ENCODE data around the gene ZNF710. TPM values are rescaled to one million over a fixed set of nuclear protein-coding genes. Genes with fewer than 3 reads are reported as not detected.

The ZNF710 gene
- total RNA-seq, 4 donors from 2014 or later, result 6.6 to 13.8 (median 10.1) TPM

DNA sequence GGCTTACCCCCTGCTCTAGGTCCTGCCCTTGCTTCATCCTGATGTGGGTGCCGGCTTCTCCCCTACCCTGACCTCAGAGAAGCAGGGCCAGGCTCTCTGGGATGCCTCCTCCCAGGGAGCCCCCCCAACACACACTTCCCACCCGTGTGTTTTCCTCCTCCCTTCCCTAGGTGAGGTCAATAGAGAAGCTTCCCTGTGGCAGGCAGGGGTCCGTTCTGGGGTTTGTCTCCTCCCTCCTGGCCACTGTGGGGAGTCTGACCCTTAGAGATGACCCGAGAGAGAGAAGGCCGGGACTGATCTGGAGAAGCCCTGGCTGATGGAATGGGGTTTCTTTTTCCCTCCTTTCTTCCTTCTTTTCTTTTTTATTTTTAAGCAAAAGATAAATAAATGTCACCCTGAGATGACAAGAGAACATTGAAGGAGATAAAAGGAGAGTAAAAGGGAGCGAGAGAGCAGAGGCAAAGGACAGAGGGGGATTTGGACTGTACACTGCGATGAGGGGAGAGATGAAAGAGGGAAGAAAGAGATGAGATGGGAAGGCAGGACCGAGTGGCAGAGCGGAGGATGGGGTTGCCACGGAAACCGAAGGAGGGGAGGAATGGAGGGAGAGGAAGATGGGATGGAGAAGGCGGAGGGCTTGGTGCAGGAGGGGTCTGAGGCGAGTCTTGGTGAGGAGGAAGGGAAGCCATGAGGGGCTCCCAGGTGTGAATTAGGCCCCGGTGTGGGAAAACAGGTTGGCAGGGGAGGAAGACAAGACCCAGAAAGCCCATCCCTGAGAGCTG is 52.8 kb downstream of the ZNF710 start:
- Histone ChIP-seq H3K27ac (replicated peaks in 1 of 4) (no peak overlapping the region), H3K4me3 (no peak overlapping the region), H3K9me3 (no peaks in the 10 kb centered on the region), H3K4me1 (peaks cover under 1 to 20% (median 9%) of the 10 kb centered on the region in 4 donors), H3K27me3 (no peaks in the 10 kb centered on the region), H3K36me3 (no peaks in the 10 kb centered on the region)
- intact Hi-C loops (cut with DNase I), result no loop called here
- no peak for DNase-seq (ENCODE audit: extremely low spot score)
- WGBS, result 79% methylated on average over 14 of the region's 14 CpGs
- no peak for TF ChIP-seq POLR2A (IDR thresholded peaks at IDR 0.05; ENCODE audit: low read depth)
- TF ChIP-seq EP300 (IDR thresholded peaks at IDR 0.05), result no peak
- no peak for TF ChIP-seq POLR2AphosphoS5 (IDR thresholded peaks at IDR 0.05)
- TF ChIP-seq, protein P1, sequence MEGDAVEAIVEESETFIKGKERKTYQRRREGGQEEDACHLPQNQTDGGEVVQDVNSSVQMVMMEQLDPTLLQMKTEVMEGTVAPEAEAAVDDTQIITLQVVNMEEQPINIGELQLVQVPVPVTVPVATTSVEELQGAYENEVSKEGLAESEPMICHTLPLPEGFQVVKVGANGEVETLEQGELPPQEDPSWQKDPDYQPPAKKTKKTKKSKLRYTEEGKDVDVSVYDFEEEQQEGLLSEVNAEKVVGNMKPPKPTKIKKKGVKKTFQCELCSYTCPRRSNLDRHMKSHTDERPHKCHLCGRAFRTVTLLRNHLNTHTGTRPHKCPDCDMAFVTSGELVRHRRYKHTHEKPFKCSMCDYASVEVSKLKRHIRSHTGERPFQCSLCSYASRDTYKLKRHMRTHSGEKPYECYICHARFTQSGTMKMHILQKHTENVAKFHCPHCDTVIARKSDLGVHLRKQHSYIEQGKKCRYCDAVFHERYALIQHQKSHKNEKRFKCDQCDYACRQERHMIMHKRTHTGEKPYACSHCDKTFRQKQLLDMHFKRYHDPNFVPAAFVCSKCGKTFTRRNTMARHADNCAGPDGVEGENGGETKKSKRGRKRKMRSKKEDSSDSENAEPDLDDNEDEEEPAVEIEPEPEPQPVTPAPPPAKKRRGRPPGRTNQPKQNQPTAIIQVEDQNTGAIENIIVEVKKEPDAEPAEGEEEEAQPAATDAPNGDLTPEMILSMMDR (IDR thresholded peaks at IDR 0.05), result no peak

DNA sequence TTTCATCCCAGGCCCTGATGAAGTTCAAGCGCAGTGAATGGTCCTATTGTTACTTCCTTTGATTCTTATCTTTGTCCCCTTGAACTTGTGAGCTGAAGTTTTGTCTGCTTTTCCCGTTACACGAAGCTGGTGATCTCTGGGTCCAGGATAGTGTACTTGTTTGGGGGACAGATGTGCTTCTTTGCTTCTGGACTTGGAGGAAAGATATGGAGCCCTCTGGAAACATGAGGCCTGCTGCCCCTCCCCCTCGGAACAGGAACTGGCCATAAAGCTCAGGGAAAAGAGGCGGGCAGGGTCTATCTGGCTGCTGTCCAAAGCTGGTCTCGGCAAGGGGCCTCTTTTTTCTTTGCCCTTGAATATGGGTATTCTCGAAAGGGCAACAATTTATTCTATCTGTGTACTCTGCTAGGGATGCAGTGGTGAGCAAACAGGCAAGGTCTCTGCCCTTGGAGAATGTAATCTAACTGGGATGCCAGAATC is 53.5 kb downstream of the ZNF710 start:
- Histone ChIP-seq H3K27me3 (no peaks in the 10 kb centered on the region), H3K9me3 (no peaks in the 10 kb centered on the region), H3K4me3 (no peak overlapping the region), H3K27ac (replicated peaks in 1 of 4) (no peak overlapping the region), H3K36me3 (no peaks in the 10 kb centered on the region), H3K4me1 (peaks cover 8 to 27% (median 15%) of the 10 kb centered on the region in 4 donors)
- 60% methylated on average over 7 of the region's 7 CpGs for WGBS
- intact Hi-C loops (cut with DNase I), result no loop called here
- no peak for TF ChIP-seq POLR2AphosphoS5 (IDR thresholded peaks at IDR 0.05)
- TF ChIP-seq EP300 (IDR thresholded peaks at IDR 0.05), result no peak
- TF ChIP-seq POLR2A (IDR thresholded peaks at IDR 0.05; ENCODE audit: low read depth), result no peak
- TF ChIP-seq, protein P1 (IDR thresholded peaks at IDR 0.05), result no peak
- DNase-seq (ENCODE audit: extremely low spot score), result no peak

DNA sequence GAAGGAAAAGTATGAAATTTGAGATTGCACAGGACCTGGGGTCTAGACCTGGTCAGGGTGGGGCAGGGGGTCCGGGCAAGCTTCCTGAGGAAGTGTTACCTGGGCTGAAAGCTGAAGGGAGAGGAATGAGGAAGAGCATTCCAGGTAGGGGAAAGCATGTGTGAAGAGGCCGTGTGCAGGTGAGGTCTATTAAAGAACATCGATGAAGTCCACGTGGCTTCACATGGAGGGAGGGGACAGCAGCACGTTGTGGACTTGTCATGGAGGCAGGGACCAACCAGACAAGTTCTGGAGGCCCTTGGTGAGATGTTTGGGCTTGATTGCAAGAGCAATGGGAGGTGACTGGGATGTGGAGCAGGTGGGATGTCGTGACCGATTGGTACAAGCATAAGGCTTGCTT is 54.1 kb downstream of the ZNF710 start:
- Histone ChIP-seq H3K27ac (replicated peaks in 1 of 4) (no peak overlapping the region), H3K4me3 (no peak overlapping the region), H3K27me3 (no peaks in the 10 kb centered on the region), H3K4me1 (peaks cover 12 to 30% (median 17%) of the 10 kb centered on the region in 4 donors), H3K9me3 (no peaks in the 10 kb centered on the region), H3K36me3 (no peaks in the 10 kb centered on the region)
- DNase-seq (ENCODE audit: extremely low spot score), result no peak
- TF ChIP-seq, protein P1 (IDR thresholded peaks at IDR 0.05), result no peak
- TF ChIP-seq POLR2A (IDR thresholded peaks at IDR 0.05; ENCODE audit: low read depth), result no peak
- TF ChIP-seq POLR2AphosphoS5 (IDR thresholded peaks at IDR 0.05), result no peak
- TF ChIP-seq EP300 (IDR thresholded peaks at IDR 0.05), result no peak
- 85% methylated on average over 7 of the region's 7 CpGs for WGBS
- intact Hi-C loops (cut with DNase I), result no loop called here

DNA sequence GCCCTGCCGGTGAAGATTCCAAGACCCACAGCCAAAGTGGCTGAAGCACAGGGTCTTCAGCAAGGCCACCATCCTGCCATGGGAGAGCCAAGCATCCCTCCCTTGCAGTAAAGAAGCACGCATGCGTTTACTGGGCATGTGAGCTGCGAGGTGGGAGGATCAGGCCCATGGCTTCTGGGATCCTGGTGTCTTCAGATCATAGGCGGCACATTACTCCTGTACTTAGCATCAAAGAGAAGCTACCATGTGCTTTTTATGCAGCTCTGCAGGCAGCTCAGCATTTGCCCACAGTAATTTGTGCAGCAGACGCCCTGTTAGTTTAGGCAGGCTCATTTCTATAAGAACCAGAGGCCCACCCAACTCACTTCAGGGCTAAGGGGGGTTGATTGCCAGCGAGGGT is 55.4 kb downstream of the ZNF710 start:
- Histone ChIP-seq H3K27me3 (no peaks in the 10 kb centered on the region), H3K36me3 (no peaks in the 10 kb centered on the region), H3K9me3 (no peaks in the 10 kb centered on the region), H3K4me3 (no peak overlapping the region), H3K27ac (replicated peaks in 1 of 4) (no peak overlapping the region), H3K4me1 (peaks cover 17 to 40% (median 29%) of the 10 kb centered on the region in 4 donors)
- TF ChIP-seq POLR2AphosphoS5 (IDR thresholded peaks at IDR 0.05), result no peak
- TF ChIP-seq POLR2A (IDR thresholded peaks at IDR 0.05; ENCODE audit: low read depth), result no peak
- TF ChIP-seq, protein P1 (IDR thresholded peaks at IDR 0.05), result no peak
- TF ChIP-seq EP300 (IDR thresholded peaks at IDR 0.05), result no peak
- 93% methylated on average over 6 of the region's 7 CpGs for WGBS
- intact Hi-C loops (cut with DNase I), result no loop called here
- no peak for DNase-seq (ENCODE audit: extremely low spot score)

Measured in esophagus muscularis mucosa (tissue), 4 donors.